H1 (cell line): ENCODE measurements around the gene MACC1. TPM values are rescaled to one million over a fixed set of nuclear protein-coding genes. Genes with fewer than 3 reads are reported as not detected.
A peak's percentile ranks its signal among the peaks of the same experiment; 100 is the strongest.

Experiments
- CTCF ChIA-PET: fragments of 300-600 bp; sonication (Branson Sonifier 250); formaldehyde crosslinking; loops from one replicate; lab custom pipeline; 2021; ENCODE audit not compliant: partially characterized antibody; lab: Charles Lee
- POLR2A ChIA-PET: fragments of 300-600 bp; sonication (Branson Sonifier 250); formaldehyde crosslinking; loops from one replicate; lab custom pipeline; 2021; ENCODE audit warnings: inconsistent platforms; ENCODE audit not compliant: partially characterized antibody; lab: Charles Lee
- DNase-seq, 2 experiments: peaks; one replicate each; pipeline versions ENCODE4 v3.0.0 to v3.0.0-alpha.2; 2010 to 2022; ENCODE audit warnings: low spot score in 2 of 2, low read depth in 1 of 2, mixed read lengths in 1 of 2
- FAIRE-seq: peaks from 2 replicates; lab custom pipeline; 2011; peaks lifted over from hg19 to GRCh38; lab: Jason Lieb, UNC
- H2AFZ ChIP-seq: 2 replicates; pipeline ENCODE4 v1.8.1; 2012; ENCODE audit warnings: low read length, inconsistent platforms
- H2AK5ac ChIP-seq: 2 replicates; pipeline ENCODE4 v1.6.1; 2013; ENCODE audit warnings: low read depth, low read length
- H2BK120ac ChIP-seq: replicated peaks from 2 replicates; pipeline ENCODE3; 2013; ENCODE audit warnings: low read depth, low read length, inconsistent platforms
- H2BK12ac ChIP-seq: 2 replicates; pipeline ENCODE4 v1.6.1; 2013; ENCODE audit warnings: low read depth, low read length
- H2BK15ac ChIP-seq: 2 replicates; pipeline ENCODE4 v1.6.1; 2013; ENCODE audit warnings: low read length
- H2BK20ac ChIP-seq: 2 replicates; pipeline ENCODE4 v1.6.1; 2013; ENCODE audit warnings: low read length
- H2BK5ac ChIP-seq: 2 replicates; pipeline ENCODE4 v1.6.1; 2013; ENCODE audit warnings: low read depth, low read length
- H3K14ac ChIP-seq: 2 replicates; pipeline ENCODE4 v1.6.1; 2013; ENCODE audit warnings: inconsistent platforms; ENCODE audit not compliant: insufficient read length
- H3K18ac ChIP-seq: 2 replicates; pipeline ENCODE4 v1.6.1; 2013; ENCODE audit warnings: low read length; ENCODE audit errors: extremely low read depth
- H3K23ac ChIP-seq: 2 replicates; pipeline ENCODE4 v1.6.1; 2013; ENCODE audit warnings: inconsistent platforms; ENCODE audit not compliant: insufficient read length
- H3K23me2 ChIP-seq: 2 replicates; pipeline ENCODE4 v1.6.1; 2013; ENCODE audit warnings: low read depth, low read length
- H3K27ac ChIP-seq: 2 replicates; pipeline ENCODE4 v1.6.1; 2011; ENCODE audit warnings: low read depth, low read length, inconsistent platforms
- H3K27me3 ChIP-seq, 4 experiments: replicated peaks in 1 of 4; 1 replicate in 1 of 4; 2 replicates in 3 of 4; pipeline versions ENCODE4 v1.6.1 to v1.8.1; 2011 to 2013; ENCODE audit warnings: low read length in 3 of 4, mild to moderate bottlenecking in 3 of 4, inconsistent platforms in 2 of 4, mixed read lengths in 2 of 4, moderate library complexity in 1 of 4; ENCODE audit not compliant: control insufficient read depth in 3 of 4, insufficient read depth in 3 of 4; ENCODE audit errors: extremely low read depth in 1 of 4
- H3K36me3 ChIP-seq, 4 experiments: 2 replicates each; pipeline versions ENCODE4 v1.6.1 to v1.8.1; 2011 to 2013; ENCODE audit warnings: mild to moderate bottlenecking in 4 of 4, low read length in 3 of 4, moderate library complexity in 2 of 4, control low read depth in 1 of 4, inconsistent platforms in 1 of 4; ENCODE audit not compliant: insufficient read depth in 4 of 4, control insufficient read depth in 2 of 4
- H3K4ac ChIP-seq: replicated peaks from 2 replicates; pipeline ENCODE3; 2013; ENCODE audit warnings: low read length, low read depth, mixed read lengths, inconsistent platforms; ENCODE audit not compliant: insufficient read length
- H3K4me1 ChIP-seq, 4 experiments: replicated peaks in 1 of 4; 1 replicate in 1 of 4; 2 replicates in 3 of 4; pipeline versions ENCODE4 v1.6.1 to v1.8.1; 2011 to 2013; ENCODE audit warnings: low read length in 3 of 4, inconsistent platforms in 2 of 4, mixed read lengths in 1 of 4; ENCODE audit not compliant: insufficient read depth in 4 of 4, control insufficient read depth in 3 of 4
- H3K4me2 ChIP-seq, 2 experiments: 2 replicates each; pipeline versions ENCODE4 v1.6.1 to v1.8.1; 2011 to 2013; ENCODE audit warnings: low read depth in 2 of 2, low read length in 2 of 2, control low read depth in 1 of 2, inconsistent platforms in 1 of 2, mild to moderate bottlenecking in 1 of 2; ENCODE audit not compliant: insufficient read depth in 1 of 2
- H3K4me3 ChIP-seq, 4 experiments: fragments of 200-600, 300-600 bp in 1 of 4; sonication (generic), shearing (Covaris generic), sonication (Bioruptor Twin) in 1 of 4; 2 replicates each; pipeline versions ENCODE4 v1.5.1 to v1.8.1; 2011 to 2016; ENCODE audit warnings: low read length in 4 of 4, low read depth in 3 of 4, control low read depth in 2 of 4, inconsistent platforms in 2 of 4, mild to moderate bottlenecking in 2 of 4, mixed read lengths in 1 of 4, moderate library complexity in 1 of 4; ENCODE audit not compliant: insufficient read depth in 2 of 4; ENCODE audit errors: extremely low read depth in 1 of 4
- H3K56ac ChIP-seq: replicated peaks from 2 replicates; pipeline ENCODE3; 2013; ENCODE audit warnings: low read depth, mild to moderate bottlenecking, mixed read lengths, low read length, inconsistent platforms; ENCODE audit not compliant: insufficient read length
- H3K79me1 ChIP-seq: 2 replicates; pipeline ENCODE4 v1.6.1; 2013; ENCODE audit warnings: low read depth, low read length, control low read depth
- H3K79me2 ChIP-seq, 2 experiments: 2 replicates each; pipeline versions ENCODE4 v1.6.1 to v1.8.1; 2012 to 2013; ENCODE audit warnings: low read length in 2 of 2, mild to moderate bottlenecking in 2 of 2, inconsistent platforms in 1 of 2; ENCODE audit not compliant: insufficient read depth in 2 of 2, control insufficient read depth in 1 of 2
- H3K9ac ChIP-seq, 4 experiments: replicated peaks in 1 of 4; 1 replicate in 1 of 4; 2 replicates in 3 of 4; pipeline versions ENCODE4 v1.6.1 to v1.8.1; 2011 to 2013; ENCODE audit warnings: low read depth in 3 of 4, low read length in 3 of 4, control low read depth in 2 of 4, mild to moderate bottlenecking in 2 of 4, moderate library complexity in 2 of 4, inconsistent platforms in 1 of 4; ENCODE audit errors: extremely low read depth in 1 of 4
- H3K9me3 ChIP-seq, 2 experiments: 2 replicates each; pipeline versions ENCODE4 v1.6.1 to v1.8.1; 2012 to 2013; ENCODE audit warnings: mild to moderate bottlenecking in 2 of 2, moderate library complexity in 2 of 2, control low read depth in 1 of 2, inconsistent platforms in 1 of 2, low read depth in 1 of 2, low read length in 1 of 2, mixed read lengths in 1 of 2; ENCODE audit not compliant: insufficient read depth in 2 of 2
- H4K20me1 ChIP-seq, 2 experiments: replicated peaks in 1 of 2; 2 replicates each; pipeline versions ENCODE3 to v1.8.1; 2011 to 2013; ENCODE audit warnings: inconsistent platforms in 2 of 2, low read length in 2 of 2, mild to moderate bottlenecking in 1 of 2; ENCODE audit not compliant: insufficient read depth in 2 of 2, control insufficient read depth in 1 of 2
- H4K5ac ChIP-seq: 2 replicates; pipeline ENCODE4 v1.6.1; 2013; ENCODE audit warnings: low read length, low read depth, mixed read lengths, inconsistent platforms; ENCODE audit not compliant: insufficient read length
- H4K8ac ChIP-seq: 2 replicates; pipeline ENCODE4 v1.8.0; 2013; ENCODE audit warnings: mild to moderate bottlenecking, moderate library complexity, low read length, inconsistent platforms; ENCODE audit not compliant: insufficient read depth; ENCODE audit errors: extremely low read depth
- H4K91ac ChIP-seq: replicated peaks from 2 replicates; pipeline ENCODE3; 2013; ENCODE audit warnings: low read length, mixed read lengths, inconsistent platforms; ENCODE audit not compliant: insufficient read length
- CREB1 ChIP-seq: IDR thresholded peaks from 2 replicates; pipeline ENCODE4 v1.6.1; 2012; ENCODE audit warnings: inconsistent platforms
- GTF2F1 ChIP-seq: IDR thresholded peaks from 2 replicates; pipeline ENCODE4 v1.6.1; 2012; ENCODE audit warnings: low read depth, low read length, improper control_type of control experiment, borderline replicate concordance
- HDAC2 ChIP-seq, 2 experiments: fragments of 300-600 bp in 1 of 2; sonication (generic) in 1 of 2; IDR thresholded peaks; 2 replicates each; pipeline ENCODE4 v1.6.1; 2011 to 2012; ENCODE audit warnings: low read depth in 2 of 2, low read length in 2 of 2, mild to moderate bottlenecking in 2 of 2, moderate library complexity in 2 of 2, borderline replicate concordance in 1 of 2, inconsistent platforms in 1 of 2
- HDAC6 ChIP-seq: IDR thresholded peaks from one replicate; pipeline ENCODE4 v1.7.1; 2012; ENCODE audit warnings: low read depth, mild to moderate bottlenecking, inconsistent platforms, low read length, moderate library complexity
- MAFK ChIP-seq: IDR thresholded peaks from 2 replicates; pipeline ENCODE4 v1.6.1; 2012; ENCODE audit warnings: low read depth, mild to moderate bottlenecking, improper control_type of control experiment, low read length
- RFX5 ChIP-seq: IDR thresholded peaks from 2 replicates; pipeline ENCODE4 v1.6.1; 2011; ENCODE audit warnings: low read depth, low read length, improper control_type of control experiment, borderline replicate concordance
- SAP30 ChIP-seq: fragments of 300-600 bp; sonication (generic); IDR thresholded peaks from 2 replicates; pipeline ENCODE4 v1.7.1; 2012; ENCODE audit warnings: low read length, moderate library complexity, mild to moderate bottlenecking, inconsistent platforms; ENCODE audit not compliant: insufficient read depth, insufficient replicate concordance
- SIRT6 ChIP-seq: IDR thresholded peaks from one replicate; pipeline ENCODE4 v1.7.1; 2012; ENCODE audit warnings: low read length, inconsistent platforms
- TCF12 ChIP-seq: IDR thresholded peaks from 2 replicates; pipeline ENCODE4 v1.6.1; 2011; ENCODE audit warnings: low read depth, mild to moderate bottlenecking, low read length
- YY1 ChIP-seq: IDR thresholded peaks from 2 replicates; pipeline ENCODE4 v1.6.1; 2011; ENCODE audit warnings: low read depth, mild to moderate bottlenecking, low read length
- WGBS, 2 experiments: shearing (Covaris generic) in 1 of 2; methylation state at CpG; one replicate each; pipeline versions ENCODE4 v1.1.6 to v1.1.7; 2013 to 2015; ENCODE audit warnings: low lambda C conversion rate in 2 of 2, mixed read lengths in 2 of 2, inconsistent platforms in 1 of 2, low coverage in 1 of 2, missing lambda C conversion rate in 1 of 2; ENCODE audit not compliant: insufficient replicate concordance in 2 of 2, insufficient coverage in 1 of 2, insufficient read length in 1 of 2; ENCODE audit errors: extremely low coverage in 1 of 2, missing lambda C conversion rate in 1 of 2; 5-methylcytosine and 5-hydroxymethylcytosine counted together
- polyA plus RNA-seq, 7 experiments: library from polyadenylated mRNA; depleted of rRNA in 3 of 7; stranded (reverse) in 5 of 7; unstranded in 2 of 7; fragments of >200 nt in 5 of 7; fragments of 200-250 nt in 2 of 7; gene quantifications; 1 replicate in 5 of 7; 2 replicates in 1 of 7; 4 replicates in 1 of 7; pipeline versions ENCODE4 v1.2.1 to v1.2.3, GENCODE V29; 2011 to 2013; ENCODE audit warnings: missing spikeins in 2 of 7, mixed read lengths in 2 of 7
- total RNA-seq: library from RNA; stranded (reverse); fragmentation: NEBNext Ultra II Directional; extraction: Animal tissue kit (Norgen Biotek cat#: 25700); gene quantifications from 2 replicates; pipeline ENCODE4 v1.2.1, GENCODE V29; 2021
- TF ChIP-seq, protein P1 (sequence below), 3 experiments: IDR thresholded peaks; 1 replicate in 2 of 3; 2 replicates in 1 of 3; pipeline versions ENCODE4 v1.5.1 to v1.6.1; 2011; ENCODE audit warnings: low read length in 3 of 3, mild to moderate bottlenecking in 3 of 3, inconsistent platforms in 2 of 3, low read depth in 1 of 3, moderate library complexity in 1 of 3; ENCODE audit not compliant: insufficient read depth in 1 of 3; ENCODE audit errors: control extremely low read depth in 1 of 3

Gene MACC1
- total and polyA plus RNA-seq, 2 of the 8 experiments (the other 6 are each of a cell fraction or from before 2014, with no cell fraction given) = 2.0 to 17.2 TPM

DNA sequence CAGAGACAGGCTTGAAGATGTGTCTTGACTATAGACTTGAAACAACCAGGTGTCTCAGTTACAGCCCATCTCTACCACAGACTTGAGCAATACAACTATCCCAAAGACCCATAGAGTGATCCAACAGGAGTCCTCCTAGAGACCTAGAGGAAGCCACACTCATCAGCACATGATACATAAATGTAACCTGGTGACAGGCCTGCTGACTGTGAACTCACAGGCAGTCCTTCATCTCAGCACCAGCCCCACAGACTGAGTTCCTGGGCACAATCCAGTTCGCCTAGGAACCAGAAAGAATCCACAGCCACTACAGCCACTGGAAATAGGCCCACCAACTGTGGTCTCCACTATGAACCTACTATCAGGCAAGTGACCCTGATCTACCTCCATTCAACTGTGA, 121.3 kb downstream of the MACC1 start:
- Histone ChIP-seq H3K79me2 (peaks cover 8 to 96% of the 10 kb centered on the region in 2 experiments), H3K9me3 (no peaks in the 10 kb centered on the region), H2AFZ (no peak overlapping the region), H4K8ac (no peak overlapping the region; the same call in 1 of the 2 replicates), H3K56ac (no peak overlapping the region), H3K23ac (no peak overlapping the region), H3K79me1 (no peaks in the 10 kb centered on the region; the same call in none of the 2 replicates), H4K5ac (no peak overlapping the region), H3K27me3 (no peaks in the 10 kb centered on the region), H2AK5ac (no peak overlapping the region), H3K18ac (peak overlapping the region; percentile 28; the same call in 1 of the 2 replicates), H3K4ac (peak overlapping the region; percentile 73), H2BK120ac (no peak overlapping the region), H3K23me2 (no peaks in the 10 kb centered on the region), H3K4me3 (no peak overlapping the region), H2BK20ac (no peak overlapping the region; the same call in 1 of the 2 replicates), H3K9ac (no peak overlapping the region), H3K27ac (no peak overlapping the region), H3K4me1 (peaks cover 0 to 13% (median 2%) of the 10 kb centered on the region in 4 experiments; a peak in 5 of 7 replicates), H3K14ac (no peak overlapping the region), H4K91ac (no peak overlapping the region), H2BK15ac (0 out of 2 replicates have a peak overlapping the region, but pooled peaks have one; percentile 53), H3K4me2 (no peak overlapping the region), H4K20me1 (no peaks in the 10 kb centered on the region), H2BK5ac (peak overlapping the region; percentile 13; the same call in 1 of the 2 replicates), H2BK12ac (no peak overlapping the region), H3K36me3 (peaks cover 0 to 3% (median 0%) of the 10 kb centered on the region in 4 experiments; a peak in 2 of 8 replicates)
- WGBS, 2 experiments = 92% methylated on average over 1 of the region's 1 CpG; no CpG with 5 or more reads in 1 of the 2 experiments
- DNase-seq (no peak), FAIRE-seq (no peak)
- POLR2A ChIA-PET = no interaction called here
- CTCF ChIA-PET = no interaction called here
- TF ChIP-seq HDAC2 (IDR thresholded peaks at IDR 0.05; ENCODE audit: borderline replicate concordance in 1 of 2, low read depth in 2 of 2, low read length in 2 of 2) (no peak), CREB1 (no peak), MAFK (no peak), YY1 (no peak), TCF12 (no peak), SIRT6 (no peak), SAP30 (no peak), HDAC6 (no peak), RFX5 (no peak), GTF2F1 (no peak)
- TF ChIP-seq, protein P1, sequence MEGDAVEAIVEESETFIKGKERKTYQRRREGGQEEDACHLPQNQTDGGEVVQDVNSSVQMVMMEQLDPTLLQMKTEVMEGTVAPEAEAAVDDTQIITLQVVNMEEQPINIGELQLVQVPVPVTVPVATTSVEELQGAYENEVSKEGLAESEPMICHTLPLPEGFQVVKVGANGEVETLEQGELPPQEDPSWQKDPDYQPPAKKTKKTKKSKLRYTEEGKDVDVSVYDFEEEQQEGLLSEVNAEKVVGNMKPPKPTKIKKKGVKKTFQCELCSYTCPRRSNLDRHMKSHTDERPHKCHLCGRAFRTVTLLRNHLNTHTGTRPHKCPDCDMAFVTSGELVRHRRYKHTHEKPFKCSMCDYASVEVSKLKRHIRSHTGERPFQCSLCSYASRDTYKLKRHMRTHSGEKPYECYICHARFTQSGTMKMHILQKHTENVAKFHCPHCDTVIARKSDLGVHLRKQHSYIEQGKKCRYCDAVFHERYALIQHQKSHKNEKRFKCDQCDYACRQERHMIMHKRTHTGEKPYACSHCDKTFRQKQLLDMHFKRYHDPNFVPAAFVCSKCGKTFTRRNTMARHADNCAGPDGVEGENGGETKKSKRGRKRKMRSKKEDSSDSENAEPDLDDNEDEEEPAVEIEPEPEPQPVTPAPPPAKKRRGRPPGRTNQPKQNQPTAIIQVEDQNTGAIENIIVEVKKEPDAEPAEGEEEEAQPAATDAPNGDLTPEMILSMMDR (IDR thresholded peaks at IDR 0.05; ENCODE audit: control extremely low read depth in 1 of 3, insufficient read depth in 1 of 3, low read depth in 1 of 3, low read length in 3 of 3) = no peak
